ENCODE measurements around the gene KRT74.

The KRT74 gene

DNA sequence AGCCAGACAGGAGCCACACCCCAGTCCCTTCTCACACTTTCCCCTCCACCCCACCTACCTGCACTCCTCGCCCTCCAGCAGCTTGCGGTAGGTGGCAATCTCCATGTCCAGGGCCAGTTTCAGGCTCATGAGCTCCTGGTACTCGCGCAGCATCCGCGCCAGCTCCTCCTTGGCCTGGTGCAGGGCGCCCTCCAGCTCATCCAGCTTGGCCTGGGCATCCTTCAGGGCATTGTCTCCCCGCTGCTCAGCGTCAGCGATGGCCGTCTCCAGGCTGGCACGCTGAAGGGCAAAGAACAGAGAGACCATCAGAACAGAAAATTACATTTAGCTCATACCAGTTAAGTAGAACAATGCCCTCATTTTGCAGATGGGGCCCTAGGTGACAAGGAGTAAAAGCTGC, 5.5 kb downstream of the KRT74 start:
- DNase-seq, result no peak

- peak; percentile 13 for DNase-seq
These were observed 6.8 kb downstream of the KRT74 start for GRCh38 chr12:52566847-52567291.

GRCh38 chr12:52564582-52564981, 9.1 kb downstream of the KRT74 start:
- DNase-seq, result no peak

DNA sequence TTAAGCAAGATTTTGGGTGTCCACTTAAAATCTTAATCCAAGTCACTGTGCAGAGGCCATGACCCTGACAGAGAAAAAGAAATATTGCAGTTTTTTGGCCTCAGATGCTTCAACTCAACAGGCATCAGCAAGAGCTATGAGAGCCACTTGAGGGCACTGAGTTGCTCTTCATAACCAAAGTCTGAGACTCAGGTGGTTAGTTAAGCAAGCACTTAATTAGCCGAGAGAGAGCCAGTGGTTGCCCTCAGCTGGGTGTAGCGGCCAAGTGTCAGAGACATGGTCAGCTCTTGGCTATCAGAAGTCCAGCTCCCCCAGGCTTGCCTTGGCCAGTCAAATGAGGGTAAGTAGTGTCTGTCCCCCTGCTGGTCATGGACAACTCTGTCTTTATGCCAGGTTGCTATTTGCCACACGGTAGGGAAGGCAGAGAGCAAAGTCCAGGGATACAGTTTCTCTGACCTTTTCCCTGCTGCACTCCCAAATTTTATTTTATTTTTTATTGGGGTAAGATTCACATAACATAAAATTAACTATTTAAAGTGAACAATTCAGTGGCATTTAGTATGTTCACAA, 11.7 kb downstream of the KRT74 start:
- DNase-seq, result no peak

DNA sequence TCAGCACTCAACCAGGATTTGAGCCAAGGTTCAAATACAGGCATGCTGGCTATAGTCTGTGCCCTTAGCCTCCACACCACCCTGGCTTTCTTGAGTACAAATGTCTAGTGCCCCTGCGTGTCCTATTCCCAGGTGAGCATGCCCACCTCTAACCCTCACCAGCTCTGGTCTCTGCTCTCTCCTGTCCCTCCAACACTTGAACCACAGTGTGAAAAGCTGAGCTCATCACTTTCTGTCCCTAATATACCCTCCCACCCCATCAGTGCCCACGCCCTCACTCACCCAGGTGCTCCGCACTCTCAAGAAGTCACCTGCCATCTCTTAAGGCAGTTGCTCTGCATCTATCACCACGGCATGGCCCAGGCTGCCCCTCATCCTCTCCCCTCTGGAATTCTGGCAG, 13.7 kb downstream of the KRT74 start:
- DNase-seq, result no peak

GRCh38 chr12:52558781-52559445, 14.7 kb downstream of the KRT74 start:
- no peak for DNase-seq

DNA sequence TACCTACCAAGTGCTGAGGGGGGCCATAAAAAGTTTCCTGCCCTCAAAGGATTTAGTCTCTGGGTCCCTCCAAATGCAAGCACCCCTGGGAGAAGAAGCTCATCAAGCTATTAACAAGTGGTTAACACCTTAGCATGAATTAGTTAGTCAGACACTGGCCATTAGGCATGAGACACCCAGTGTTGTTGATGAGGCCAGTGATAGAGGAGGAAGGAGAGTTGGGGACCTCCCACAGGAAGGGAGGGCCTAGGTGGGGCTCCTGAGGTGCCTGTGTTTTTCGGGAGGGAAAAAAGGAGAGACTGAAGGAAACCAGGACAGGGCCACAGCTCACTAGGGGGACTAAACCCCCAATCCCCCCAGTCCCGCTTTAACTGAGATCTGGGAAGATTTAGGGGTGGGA, 16.2 kb downstream of the KRT74 start:
- DNase-seq, result no peak

GRCh38 chr12:52555577-52555976, 18.1 kb downstream of the KRT74 start:
- no peak for DNase-seq

- no peak for DNase-seq
These were observed 20.9 kb downstream of the KRT74 start, which contains the start of gene KRT71 for GRCh38 chr12:52552681-52553195. KRT71 (minus strand) TSS chr12:52553145; CDS start chr12:52553077, 68 bp downstream.

GRCh38 chr12:52552055-52552454, 21.6 kb downstream of the KRT74 start:
- no peak for DNase-seq

DNA sequence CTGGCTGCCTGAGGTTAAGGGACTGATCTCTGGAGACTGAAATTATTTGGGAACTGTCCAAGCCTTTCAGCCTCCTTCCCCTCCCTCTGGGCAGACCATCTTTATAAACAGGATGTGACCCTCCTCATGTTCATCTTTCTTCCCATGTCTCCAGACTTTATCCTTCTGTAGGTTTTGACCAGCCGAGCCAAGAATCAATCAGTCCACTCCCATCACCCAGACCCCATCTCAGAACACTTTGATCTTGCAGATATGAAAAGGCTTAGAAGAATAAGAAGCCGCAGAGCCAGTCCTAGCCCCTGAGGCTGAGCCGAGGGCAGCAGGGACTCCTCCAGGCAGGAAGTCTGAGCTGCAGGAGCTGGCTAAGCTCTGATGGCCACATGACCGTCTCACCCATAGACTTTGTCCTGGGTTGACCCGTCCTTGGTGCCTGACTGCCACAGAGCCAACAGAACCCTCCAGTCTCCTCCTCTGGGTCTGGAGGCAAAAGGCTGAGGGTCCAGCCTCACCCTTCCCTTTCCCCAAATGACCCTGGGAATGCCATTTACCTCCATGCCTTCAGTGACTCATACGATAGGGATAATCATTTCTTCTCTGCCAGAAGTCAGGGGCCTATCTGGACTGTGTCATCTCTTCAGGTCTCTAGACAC, 22.3 kb downstream of the KRT74 start:
- no peak for DNase-seq

DNA sequence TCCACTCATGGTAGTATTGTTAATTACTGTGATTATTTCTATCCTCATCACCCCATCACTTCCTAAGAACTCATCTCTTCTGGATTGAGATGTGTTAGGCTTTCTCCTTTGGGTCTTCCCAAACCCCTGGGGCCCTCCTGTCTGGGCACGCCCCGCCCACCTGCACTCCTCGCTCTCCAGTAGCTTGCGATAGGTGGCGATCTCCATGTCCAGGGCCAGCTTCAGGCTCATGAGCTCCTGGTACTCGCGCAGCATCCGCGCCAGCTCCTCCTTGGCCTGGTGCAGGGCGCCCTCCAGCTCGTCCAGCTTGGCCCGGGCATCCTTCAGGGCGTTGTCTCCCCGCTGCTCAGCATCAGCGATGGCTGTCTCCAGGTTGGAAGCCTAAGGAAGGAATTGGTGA, 27.5 kb downstream of the KRT74 start:
- no peak for DNase-seq

GRCh38 chr12:52543985-52544883, 29.4 kb downstream of the KRT74 start:
- no peak for DNase-seq

GRCh38 chr12:52542785-52543318, 30.8 kb downstream of the KRT74 start:
- no peak for DNase-seq

DNA sequence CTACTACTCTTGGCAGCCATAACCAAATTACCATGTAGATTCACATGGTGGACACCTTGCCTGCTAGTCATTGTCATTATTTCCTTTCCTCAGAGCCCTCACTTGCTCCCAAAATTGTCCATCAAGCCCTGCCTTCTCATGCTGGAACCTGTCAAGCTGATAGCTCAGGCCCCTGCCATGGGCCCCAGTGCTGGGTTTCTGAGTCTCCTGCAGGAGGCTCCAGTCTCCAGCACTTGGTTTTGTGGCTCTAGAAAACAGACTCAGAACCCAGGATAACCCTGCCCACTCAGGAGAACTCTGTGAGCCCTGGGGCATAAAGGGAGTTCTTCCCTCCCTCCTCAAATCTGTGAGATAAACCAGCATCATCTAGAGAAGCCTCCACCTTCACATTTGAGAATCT, 31.5 kb downstream of the KRT74 start:
- DNase-seq, result no peak

DNA sequence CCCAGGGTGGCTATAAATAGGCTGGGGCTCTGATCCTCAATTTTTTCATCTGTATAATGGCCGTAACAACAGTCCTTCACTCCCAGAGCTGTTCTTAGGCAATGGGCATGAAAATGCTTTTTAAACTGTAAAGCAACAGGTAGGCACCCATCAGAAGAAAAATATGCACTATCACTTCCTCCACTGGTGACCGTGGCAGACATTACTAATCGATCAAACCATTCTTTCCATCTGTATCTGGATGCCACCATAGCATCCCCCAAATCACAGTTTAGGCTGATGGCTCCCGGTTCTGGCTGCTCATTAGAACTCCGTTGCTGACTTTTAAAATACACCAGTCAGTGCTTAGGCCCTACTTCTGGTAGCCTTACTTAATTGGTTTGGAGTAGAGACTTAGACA, 31.9 kb downstream of the KRT74 start:
- DNase-seq, result no peak

GRCh38 chr12:52540531-52540930, 33.1 kb downstream of the KRT74 start:
- no peak for DNase-seq

DNA sequence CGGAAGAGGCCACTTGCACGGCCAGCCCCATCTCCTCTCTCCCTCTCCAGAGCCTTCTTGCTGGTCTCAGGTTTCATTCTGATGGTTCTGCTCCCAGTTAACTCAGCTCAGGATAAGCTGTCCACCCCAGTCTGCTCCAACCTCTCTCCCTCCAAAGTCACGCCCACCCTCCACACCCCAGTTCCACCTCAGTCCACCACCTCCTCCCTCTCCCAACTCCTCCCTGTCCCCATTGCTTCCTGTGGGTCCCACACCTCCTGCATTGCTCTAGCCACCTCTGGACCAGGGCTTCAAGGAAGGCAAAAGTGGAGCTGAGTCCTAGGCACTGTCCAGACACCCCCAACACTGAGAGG, 33.8 kb downstream of the KRT74 start:
- DNase-seq, result no peak

DNA sequence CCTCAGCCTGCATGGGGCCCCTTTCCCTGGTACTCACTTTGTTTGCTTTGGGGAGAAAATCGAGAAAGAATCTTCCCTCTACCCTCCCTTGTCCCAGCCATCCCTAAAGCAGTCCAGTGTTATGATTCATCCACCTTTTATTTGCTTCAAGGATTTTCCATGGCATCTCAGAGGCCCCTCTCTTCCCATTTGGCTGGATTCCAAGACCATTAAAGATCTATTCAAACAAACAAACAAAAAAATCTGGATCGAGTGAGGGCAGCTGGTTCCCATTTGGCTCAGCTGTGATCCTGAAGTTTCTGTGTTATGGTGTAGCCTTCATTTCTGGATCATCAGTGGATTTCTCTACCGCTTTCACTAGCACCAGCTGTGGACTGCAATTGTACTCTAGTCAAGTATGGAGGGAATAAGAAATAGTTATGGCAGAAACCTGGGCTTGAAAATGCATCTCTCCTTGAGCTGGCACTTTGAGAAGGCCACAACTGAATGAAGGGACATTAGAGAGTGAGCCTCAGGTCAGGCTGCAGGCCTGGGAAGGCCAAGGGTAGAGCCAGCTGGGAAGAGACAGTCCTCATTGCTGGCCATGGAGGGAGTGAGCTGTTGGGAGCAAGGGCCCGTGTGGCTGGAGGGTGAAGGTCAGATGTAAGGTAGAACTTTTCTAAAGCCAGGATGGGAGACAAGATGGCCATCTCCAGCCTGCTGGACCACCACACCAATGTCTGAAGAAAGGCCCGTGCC, 34.4 kb downstream of the KRT74 start:
- DNase-seq, result no peak

DNA sequence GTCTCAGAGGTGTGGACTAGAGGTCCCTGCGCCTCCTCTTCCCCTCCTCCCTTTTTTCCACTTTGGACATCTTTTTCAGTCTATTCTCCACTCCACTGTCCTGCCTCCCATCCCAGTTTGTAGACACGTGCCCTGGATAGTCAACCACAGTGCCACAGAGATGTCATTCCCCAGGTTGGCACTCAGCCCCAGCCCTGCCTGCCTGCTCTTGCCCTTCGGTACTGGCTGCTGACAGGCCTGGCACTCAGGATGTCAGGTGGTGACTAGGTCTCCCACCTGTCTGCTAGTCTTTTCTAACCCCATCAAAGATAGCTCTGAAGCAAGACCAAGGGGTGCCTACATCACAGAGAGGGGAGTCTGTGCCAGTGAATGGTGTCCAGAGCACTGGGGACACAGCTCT, 36.5 kb downstream of the KRT74 start:
- no peak for DNase-seq

GRCh38 chr12:52535574-52535973, 38.1 kb downstream of the KRT74 start:
- DNase-seq, result no peak

DNA sequence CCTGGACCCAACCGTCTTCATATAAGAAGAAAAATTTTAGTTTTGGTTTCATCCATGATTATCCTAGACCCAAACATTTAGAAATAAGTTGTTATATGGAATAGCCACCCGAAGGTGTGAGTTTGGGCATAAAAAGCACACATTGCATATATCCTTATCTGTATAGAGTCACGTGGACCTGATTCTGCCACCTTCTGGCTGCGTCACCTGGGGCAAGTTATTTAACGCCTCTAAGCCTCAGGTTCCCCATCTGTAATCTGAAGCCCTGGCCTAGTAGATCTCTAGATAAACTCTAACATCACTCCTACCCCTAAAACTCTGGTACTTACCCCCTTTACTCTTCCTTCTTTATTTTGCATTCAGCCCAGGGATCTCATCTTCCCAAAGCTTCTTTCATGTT, 39.2 kb downstream of the KRT74 start:
- DNase-seq, result no peak

Measured in activated CD4-positive, alpha-beta T cell treated with anti-CD3 and anti-CD28 coated beads for 1 hour (primary cell).